Activated B cell treated with CpG ODN at 0.5 μM for 24 hours (primary cell): Measurements from ENCODE around the gene PTPRCAP. TPM values are rescaled to one million over a fixed set of nuclear protein-coding genes. Genes with fewer than 3 reads are reported as not detected.
A peak's percentile ranks its signal among the peaks of the same experiment; 100 is the strongest.

Source experiments
- ATAC-seq: fragments of 200-7000 bp; cut with Tn5 transposase; one replicate; pipeline ENCODE4 v1.10.0; 2021; ENCODE audit warnings: low read depth, mild to moderate bottlenecking, moderate library complexity
- CTCF ChIA-PET: fragments of 350-600 bp; sonication (Branson Sonifier 250); formaldehyde crosslinking; loops from one replicate; lab custom pipeline; 2021; ENCODE audit warnings: antibody characterized with exemption; lab: Charles Lee
- POLR2A ChIA-PET: fragments of 350-600 bp; sonication (Branson Sonifier 250); formaldehyde crosslinking; loops from one replicate; lab custom pipeline; 2021; ENCODE audit warnings: antibody characterized with exemption; lab: Charles Lee
- DNase-seq: peaks from one replicate; pipeline ENCODE4 v3.0.0; 2022
- H3K27ac Mint-ChIP-seq: one replicate; pipeline ENCODE4 v1.8.0; 2020; ENCODE audit warnings: mixed read lengths
- H3K27me3 Mint-ChIP-seq: one replicate; pipeline ENCODE4 v1.8.0; 2021; ENCODE audit warnings: mixed read lengths
- H3K36me3 Mint-ChIP-seq: one replicate; pipeline ENCODE4 v1.8.0; 2021; ENCODE audit warnings: low read depth, mixed read lengths
- H3K4me1 Mint-ChIP-seq: one replicate; pipeline ENCODE4 v1.8.0; 2021; ENCODE audit warnings: mixed read lengths
- H3K4me3 Mint-ChIP-seq: one replicate; pipeline ENCODE4 v1.8.0; 2020; ENCODE audit warnings: mild to moderate bottlenecking, mixed read lengths
- H3K9me3 Mint-ChIP-seq: one replicate; pipeline ENCODE4 v1.8.0; 2020; ENCODE audit warnings: mixed read lengths
- intact Hi-C: fragments of 100-400 bp; cut with micrococcal nuclease; formaldehyde crosslinking; loops from one replicate; pipeline ENCODE4 v1.15.1; 2024
- total RNA-seq: library from RNA; stranded (reverse); gene quantifications from 2 replicates; pipeline ENCODE4 v1.2.3, GENCODE V29; 2022
- TF ChIP-seq, protein P1 (sequence below): fragments of 200-600 bp; IDR thresholded peaks from one replicate; pipeline ENCODE4 v1.8.0; 2022; ENCODE audit warnings: antibody characterized with exemption, mild to moderate bottlenecking

Gene PTPRCAP
- total RNA-seq, 1 donor from 2014 or later = 328 TPM

DNA sequence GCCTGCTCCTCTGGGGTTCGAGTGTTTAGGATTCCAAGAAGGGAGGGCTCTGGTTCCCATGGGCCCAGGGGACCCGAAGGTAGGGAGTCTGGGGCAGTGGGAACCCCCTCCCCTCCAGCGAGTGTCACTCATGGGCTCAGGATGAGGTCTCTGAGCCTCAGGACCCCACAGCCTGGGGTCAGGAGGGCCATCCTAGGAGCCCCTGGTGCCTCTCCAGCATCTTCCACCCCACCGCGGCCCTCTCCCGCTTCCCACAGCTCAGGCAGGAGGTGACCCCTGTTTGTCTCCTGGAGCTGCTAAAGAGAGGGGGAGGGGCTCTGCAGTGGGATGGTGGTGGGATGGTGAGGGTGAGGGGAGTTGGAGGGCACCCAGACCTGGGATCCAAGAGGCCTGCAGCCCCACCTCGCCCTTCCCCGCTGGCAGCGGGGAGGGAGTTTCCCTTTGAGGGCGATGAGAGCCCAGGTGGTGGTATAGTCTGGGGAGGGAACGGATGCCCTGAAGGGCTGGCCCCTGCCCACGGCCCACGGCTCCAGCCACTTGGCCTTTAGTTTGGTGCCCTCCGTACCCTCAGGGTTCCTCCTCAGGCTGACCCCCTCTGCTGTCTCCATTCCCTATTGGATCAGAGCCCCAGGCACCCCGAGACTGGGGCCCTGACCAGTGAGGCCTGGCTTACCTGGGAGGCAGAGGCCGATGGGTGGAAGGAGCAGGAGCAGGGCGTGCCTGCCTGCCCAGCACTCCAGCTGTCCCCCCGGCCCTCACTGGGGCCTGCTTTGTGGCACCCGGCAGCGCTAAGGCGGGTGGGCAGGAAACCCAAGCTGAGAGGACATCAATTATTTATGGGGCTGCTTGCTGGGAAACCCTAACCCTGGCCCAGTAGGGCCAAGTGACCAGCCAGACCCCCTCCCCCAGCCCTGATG, 16.6 kb upstream of the PTPRCAP start:
- intact Hi-C loops = no loop called here
- no peak overlapping the region for H3K27ac Mint-ChIP-seq
- POLR2A ChIA-PET = interaction anchor here (1.0 to 33.4 kb wide), 3 partner anchors 15 to 47 kb away, joined by 3 to 1417 read pairs (median 3); partner anchors contain the start of genes CORO1B, PTPRCAP, RPS6KB2 and TMEM134
- no peaks in the 10 kb centered on the region for H3K9me3 Mint-ChIP-seq
- ATAC-seq = peak; percentile 41
- no peaks in the 10 kb centered on the region for H3K36me3 Mint-ChIP-seq
- H3K4me1 Mint-ChIP-seq = peaks cover 51% of the 10 kb centered on the region
- CTCF ChIA-PET = no interaction called here
- no peak for DNase-seq
- H3K4me3 Mint-ChIP-seq = no peak overlapping the region
- TF ChIP-seq, protein P1, sequence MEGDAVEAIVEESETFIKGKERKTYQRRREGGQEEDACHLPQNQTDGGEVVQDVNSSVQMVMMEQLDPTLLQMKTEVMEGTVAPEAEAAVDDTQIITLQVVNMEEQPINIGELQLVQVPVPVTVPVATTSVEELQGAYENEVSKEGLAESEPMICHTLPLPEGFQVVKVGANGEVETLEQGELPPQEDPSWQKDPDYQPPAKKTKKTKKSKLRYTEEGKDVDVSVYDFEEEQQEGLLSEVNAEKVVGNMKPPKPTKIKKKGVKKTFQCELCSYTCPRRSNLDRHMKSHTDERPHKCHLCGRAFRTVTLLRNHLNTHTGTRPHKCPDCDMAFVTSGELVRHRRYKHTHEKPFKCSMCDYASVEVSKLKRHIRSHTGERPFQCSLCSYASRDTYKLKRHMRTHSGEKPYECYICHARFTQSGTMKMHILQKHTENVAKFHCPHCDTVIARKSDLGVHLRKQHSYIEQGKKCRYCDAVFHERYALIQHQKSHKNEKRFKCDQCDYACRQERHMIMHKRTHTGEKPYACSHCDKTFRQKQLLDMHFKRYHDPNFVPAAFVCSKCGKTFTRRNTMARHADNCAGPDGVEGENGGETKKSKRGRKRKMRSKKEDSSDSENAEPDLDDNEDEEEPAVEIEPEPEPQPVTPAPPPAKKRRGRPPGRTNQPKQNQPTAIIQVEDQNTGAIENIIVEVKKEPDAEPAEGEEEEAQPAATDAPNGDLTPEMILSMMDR = no peak
- no peaks in the 10 kb centered on the region for H3K27me3 Mint-ChIP-seq

DNA sequence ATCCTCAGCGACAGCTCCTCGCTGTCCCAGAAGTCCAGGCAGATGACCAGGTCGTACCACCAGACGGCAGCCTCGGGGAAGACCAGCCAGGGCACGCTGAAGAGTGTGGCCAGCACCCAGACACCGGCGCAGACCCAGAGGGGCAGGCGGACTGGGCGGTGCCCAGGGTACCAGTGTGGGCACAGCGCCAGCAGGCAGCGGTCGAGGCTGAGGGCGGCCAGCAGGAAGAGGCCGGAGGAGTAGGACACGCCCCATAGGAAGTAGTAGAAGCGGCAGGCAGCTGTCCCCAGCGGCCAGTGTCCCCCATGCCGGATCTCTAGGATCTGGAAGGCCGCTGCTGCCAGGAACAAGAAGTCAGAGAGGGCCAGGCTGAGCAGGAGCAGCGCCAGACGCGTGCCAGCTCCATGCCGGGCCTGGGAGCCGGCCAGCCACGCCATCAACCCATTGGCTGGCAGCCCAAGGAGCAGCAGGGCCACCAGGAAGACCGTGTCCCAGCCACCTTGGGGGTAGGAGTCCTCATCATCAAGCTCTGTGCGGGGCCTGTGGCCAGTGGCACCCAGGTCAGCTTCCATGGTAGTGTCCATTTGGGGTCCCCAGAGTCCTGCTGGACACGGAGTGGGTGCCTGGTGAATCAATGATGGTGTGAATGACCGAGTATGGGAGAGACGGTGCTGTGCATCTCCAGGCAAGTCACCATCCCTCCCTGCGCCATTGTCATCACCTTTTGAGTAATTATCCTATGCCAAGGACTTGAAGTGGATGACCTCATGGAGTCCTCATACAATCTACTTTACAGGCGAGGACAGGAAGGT, 14.9 kb upstream of the PTPRCAP start, which contains the start of gene GPR152:
TSS of gene GPR152 (minus strand) at position 589 of the 812 bp plus-strand sequence. CDS start at position 584, 5 bp downstream.
- H3K36me3 Mint-ChIP-seq = no peaks in the 10 kb centered on the region
- CTCF ChIA-PET = no interaction called here
- H3K4me3 Mint-ChIP-seq = no peak within 1 kb of the TSS

DNA sequence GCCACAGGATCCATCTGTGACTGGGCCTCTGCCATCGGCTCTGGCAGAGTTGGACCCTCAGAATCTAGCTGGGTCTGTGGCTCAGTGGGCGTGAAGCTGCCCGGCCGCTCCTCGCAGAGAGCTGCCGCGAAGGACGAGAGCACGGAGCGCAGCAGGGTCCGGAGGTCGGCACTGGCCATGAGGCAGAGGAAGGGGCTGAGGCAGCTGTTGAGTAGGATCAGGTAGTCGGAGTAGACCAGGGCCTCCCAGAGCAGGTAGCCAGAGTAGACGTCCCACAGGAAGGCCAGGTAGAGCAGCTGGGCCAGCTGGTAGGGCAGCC, 14.1 kb upstream of the PTPRCAP start:
- ATAC-seq = no peak
- no peak for DNase-seq
- POLR2A ChIA-PET = interaction anchor here (1.1 to 33.4 kb wide), 3 partner anchors 8 to 69 kb away, joined by 7 to 1417 read pairs (median 1417); partner anchors contain the start of genes CABP4, CORO1B, GPR152 and PTPRCAP
- Mint-ChIP-seq H3K27me3 (no peaks in the 10 kb centered on the region), H3K9me3 (no peaks in the 10 kb centered on the region), H3K27ac (peak overlapping the region; percentile 18), H3K36me3 (no peaks in the 10 kb centered on the region), H3K4me1 (peaks cover 51% of the 10 kb centered on the region), H3K4me3 (no peak overlapping the region)
- intact Hi-C loops = no loop called here
- CTCF ChIA-PET = no interaction called here
- TF ChIP-seq, protein P1 = no peak

More for the DNA sequence above, 14.9 kb upstream of the PTPRCAP start, which contains the start of gene GPR152:
- POLR2A ChIA-PET = interaction anchor here (1.1 to 33.4 kb wide), 4 partner anchors 7 to 70 kb away, joined by 3 to 1417 read pairs (median 712); partner anchors contain the start of genes CABP4, CORO1B, GPR152 and PTPRCAP
- H3K4me1 Mint-ChIP-seq = peaks cover 48% of the 10 kb centered on the region
- intact Hi-C loops = no loop called here
- DNase-seq (no peak), ATAC-seq (no peak)
- no peaks in the 10 kb centered on the region for H3K9me3 Mint-ChIP-seq
- H3K27me3 Mint-ChIP-seq = no peaks in the 10 kb centered on the region
- TF ChIP-seq, protein P1 = no peak
- peak within 1 kb of the TSS; percentile 18 for H3K27ac Mint-ChIP-seq

DNA sequence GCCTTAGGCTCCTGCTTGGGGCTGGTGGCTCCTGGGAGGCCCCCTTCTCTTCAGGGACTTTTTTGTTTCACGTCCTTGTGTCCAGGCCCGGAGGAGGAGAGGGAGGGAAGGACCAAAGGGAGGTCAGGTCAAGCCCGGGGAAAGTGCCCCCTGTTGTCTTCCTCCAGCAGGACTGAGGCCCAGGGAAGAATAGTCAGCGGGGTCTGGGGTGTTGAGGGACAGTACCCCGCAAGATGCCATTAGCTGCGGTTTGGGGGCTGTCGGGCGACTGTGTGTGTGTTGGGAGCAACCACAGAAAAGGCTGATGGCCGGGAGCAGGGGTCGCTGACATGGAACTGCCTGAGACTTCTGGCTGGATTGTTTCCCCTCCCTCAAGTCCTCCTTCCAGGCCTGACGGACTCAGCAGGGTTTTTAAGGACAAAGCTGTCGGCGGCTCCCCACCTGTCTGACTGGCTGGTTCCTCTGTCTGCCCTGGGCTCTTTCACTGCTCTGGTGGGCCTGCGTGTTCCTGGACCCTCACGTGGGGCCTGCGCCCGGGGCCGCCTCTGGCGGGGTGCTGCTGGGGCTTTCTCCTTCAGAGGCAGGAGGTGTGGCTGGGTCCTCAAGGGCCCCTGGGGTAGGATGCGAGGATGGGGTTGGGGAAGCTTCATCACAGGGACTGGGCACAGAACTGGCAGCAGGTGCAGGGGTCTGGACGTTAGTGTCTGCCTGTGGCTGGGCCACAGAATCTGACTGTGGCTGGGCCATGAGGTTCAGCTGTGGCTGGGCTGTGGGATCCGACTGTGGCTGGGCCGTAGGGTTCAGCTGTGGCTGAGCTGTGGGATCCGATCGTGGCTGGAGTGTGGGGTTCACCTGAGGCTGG, 13.5 kb upstream of the PTPRCAP start:
- ATAC-seq (no peak), DNase-seq (no peak)
- Mint-ChIP-seq H3K4me1 (peaks cover 57% of the 10 kb centered on the region), H3K27ac (peak overlapping the region; percentile 18), H3K9me3 (no peaks in the 10 kb centered on the region), H3K27me3 (no peaks in the 10 kb centered on the region), H3K4me3 (no peak overlapping the region), H3K36me3 (no peaks in the 10 kb centered on the region)
- TF ChIP-seq, protein P1 = no peak
- ChIA-PET CTCF (no interaction called here), POLR2A (interaction anchor here (0.5 to 33.4 kb wide), 6 partner anchors 8 to 1363 kb away, joined by 3 to 1417 read pairs (median 8); partner anchors contain the start of genes CABP4, CORO1B, GPR152 and PTPRCAP)
- intact Hi-C loops = no loop called here
